ENCODE data around the gene ABCA8. TPM values are rescaled to one million over a fixed set of nuclear protein-coding genes. Genes with fewer than 3 reads are reported as not detected.
"Not testable (repeated sequence)": the region's sequence is repeated elsewhere in the genome, so short reads cannot be mapped to it uniquely, and the experiment has no call there.

Gene ABCA8
- total RNA-seq, 1 donor from 2014 or later: 4.7 TPM

GRCh38 chr17:68957944-68958343 lies 2.8 kb upstream of the ABCA8 start:
- H3K27me3 Mint-ChIP-seq: no peaks in the 10 kb centered on the region
- no peaks in the 10 kb centered on the region for H3K9me3 Mint-ChIP-seq
- TF ChIP-seq, protein P1, sequence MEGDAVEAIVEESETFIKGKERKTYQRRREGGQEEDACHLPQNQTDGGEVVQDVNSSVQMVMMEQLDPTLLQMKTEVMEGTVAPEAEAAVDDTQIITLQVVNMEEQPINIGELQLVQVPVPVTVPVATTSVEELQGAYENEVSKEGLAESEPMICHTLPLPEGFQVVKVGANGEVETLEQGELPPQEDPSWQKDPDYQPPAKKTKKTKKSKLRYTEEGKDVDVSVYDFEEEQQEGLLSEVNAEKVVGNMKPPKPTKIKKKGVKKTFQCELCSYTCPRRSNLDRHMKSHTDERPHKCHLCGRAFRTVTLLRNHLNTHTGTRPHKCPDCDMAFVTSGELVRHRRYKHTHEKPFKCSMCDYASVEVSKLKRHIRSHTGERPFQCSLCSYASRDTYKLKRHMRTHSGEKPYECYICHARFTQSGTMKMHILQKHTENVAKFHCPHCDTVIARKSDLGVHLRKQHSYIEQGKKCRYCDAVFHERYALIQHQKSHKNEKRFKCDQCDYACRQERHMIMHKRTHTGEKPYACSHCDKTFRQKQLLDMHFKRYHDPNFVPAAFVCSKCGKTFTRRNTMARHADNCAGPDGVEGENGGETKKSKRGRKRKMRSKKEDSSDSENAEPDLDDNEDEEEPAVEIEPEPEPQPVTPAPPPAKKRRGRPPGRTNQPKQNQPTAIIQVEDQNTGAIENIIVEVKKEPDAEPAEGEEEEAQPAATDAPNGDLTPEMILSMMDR (conservative IDR thresholded peaks at IDR 0.05): no peak
- H3K4me3 Mint-ChIP-seq: no peak overlapping the region
- no peak overlapping the region for H3K27ac Mint-ChIP-seq
- no peaks in the 10 kb centered on the region for H3K4me1 Mint-ChIP-seq (ENCODE audit: unreplicated experiment)
- DNase-seq (ENCODE audit: extremely low spot score, unreplicated experiment): no peak
- no peaks in the 10 kb centered on the region for H3K36me3 Mint-ChIP-seq

- Mint-ChIP-seq H3K9me3 (no peaks in the 10 kb centered on the region), H3K27me3 (no peaks in the 10 kb centered on the region), H3K4me3 (no peak overlapping the region), H3K27ac (no peak overlapping the region), H3K4me1 (ENCODE audit: unreplicated experiment) (no peaks in the 10 kb centered on the region), H3K36me3 (no peaks in the 10 kb centered on the region)
- DNase-seq (ENCODE audit: extremely low spot score, unreplicated experiment): no peak
- TF ChIP-seq, protein P1 (conservative IDR thresholded peaks at IDR 0.05): no peak
Observed at GRCh38 chr17:68954146-68954896, 871 bp downstream of the ABCA8 start.

DNA sequence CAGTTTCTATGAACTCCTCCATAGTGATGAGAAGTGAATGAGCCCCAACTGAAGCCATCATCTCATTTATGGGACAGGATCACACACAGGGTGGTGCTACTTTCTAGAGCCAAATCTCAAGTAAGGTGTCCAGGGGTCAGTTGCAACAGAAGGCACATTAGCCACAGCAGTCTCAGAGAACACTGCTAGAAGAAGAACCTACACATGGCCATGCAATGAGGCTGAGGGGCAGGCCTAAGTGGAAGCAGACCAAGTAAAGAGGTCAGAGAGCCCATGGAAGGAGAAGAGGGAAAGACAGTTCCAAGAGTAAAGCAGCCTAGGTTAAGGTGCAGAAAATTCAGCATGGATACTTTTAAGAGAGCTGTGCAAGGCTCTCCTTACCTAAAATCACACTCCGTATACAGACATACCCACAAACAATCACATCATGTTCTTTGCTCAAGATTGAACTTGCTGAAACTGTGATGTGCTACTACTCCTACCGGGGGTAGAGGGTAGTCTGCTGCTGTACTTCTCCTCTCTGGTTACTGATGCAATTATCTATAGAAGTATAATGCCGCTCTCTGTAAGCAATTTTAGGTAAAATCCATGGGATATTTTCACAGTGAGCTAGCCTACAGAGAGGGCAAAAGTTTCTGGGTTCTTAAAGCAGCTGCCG lies 1.7 kb downstream of the ABCA8 start:
- Mint-ChIP-seq H3K9me3 (no peaks in the 10 kb centered on the region), H3K27me3 (no peaks in the 10 kb centered on the region), H3K4me3 (no peak overlapping the region), H3K36me3 (no peaks in the 10 kb centered on the region), H3K27ac (no peak overlapping the region), H3K4me1 (ENCODE audit: unreplicated experiment) (no peaks in the 10 kb centered on the region)
- TF ChIP-seq, protein P1 (conservative IDR thresholded peaks at IDR 0.05): no peak
- DNase-seq (ENCODE audit: extremely low spot score, unreplicated experiment): no peak

DNA sequence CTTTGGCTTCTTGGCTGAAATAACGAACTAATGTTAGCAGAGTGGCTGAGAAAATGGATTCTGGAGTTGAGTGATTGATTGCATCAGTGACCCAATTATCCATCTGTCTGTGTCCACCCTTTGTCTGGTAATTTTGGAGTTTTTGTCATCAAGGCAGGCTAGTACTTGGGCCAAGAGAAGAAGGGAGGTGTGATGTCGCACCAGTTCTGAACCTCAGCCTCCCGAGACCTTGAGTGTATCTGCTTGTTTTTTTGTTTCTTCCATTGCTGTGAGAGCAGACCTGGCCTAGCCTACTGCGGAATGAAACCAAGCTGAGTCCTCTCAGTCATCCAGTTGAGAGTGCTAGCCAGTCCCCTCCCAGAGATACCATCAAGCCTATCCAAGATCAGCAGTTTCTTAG lies 4.5 kb downstream of the ABCA8 start:
- DNase-seq (ENCODE audit: extremely low spot score, unreplicated experiment): no peak
- Mint-ChIP-seq H3K27ac (no peak overlapping the region), H3K36me3 (no peaks in the 10 kb centered on the region), H3K9me3 (no peaks in the 10 kb centered on the region), H3K4me3 (no peak overlapping the region), H3K4me1 (ENCODE audit: unreplicated experiment) (no peaks in the 10 kb centered on the region), H3K27me3 (no peaks in the 10 kb centered on the region)
- TF ChIP-seq, protein P1 (conservative IDR thresholded peaks at IDR 0.05): no peak

DNA sequence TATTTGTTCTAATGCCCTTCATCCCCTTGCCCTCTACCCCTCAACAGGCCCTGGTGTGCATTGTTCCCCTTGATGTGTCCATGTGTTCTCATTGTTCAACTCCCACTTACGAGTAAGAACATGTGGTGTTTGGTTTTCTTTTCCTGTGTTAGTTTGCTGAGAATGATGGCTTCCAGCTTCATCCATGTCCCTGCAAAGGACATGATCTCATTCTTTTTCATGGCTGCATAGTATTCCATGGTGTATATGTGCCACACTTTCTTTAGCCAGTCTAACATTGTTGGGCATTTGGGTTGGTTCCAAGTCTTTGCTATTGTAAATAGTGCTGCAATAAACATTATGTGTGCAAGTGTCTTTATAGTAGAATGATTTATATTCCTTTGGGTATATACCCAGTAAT lies 7.3 kb downstream of the ABCA8 start:
- H3K9me3 Mint-ChIP-seq; H3K4me1 Mint-ChIP-seq (ENCODE audit: unreplicated experiment); H3K36me3 Mint-ChIP-seq; H3K27me3 Mint-ChIP-seq; DNase-seq (ENCODE audit: extremely low spot score, unreplicated experiment); H3K4me3 Mint-ChIP-seq; H3K27ac Mint-ChIP-seq: not testable (repeated sequence)

- Mint-ChIP-seq H3K9me3 (no peaks in the 10 kb centered on the region), H3K27ac (no peak overlapping the region), H3K4me3 (no peak overlapping the region), H3K27me3 (no peaks in the 10 kb centered on the region), H3K4me1 (ENCODE audit: unreplicated experiment) (no peaks in the 10 kb centered on the region), H3K36me3 (no peaks in the 10 kb centered on the region)
- DNase-seq (ENCODE audit: extremely low spot score, unreplicated experiment): no peak
- TF ChIP-seq, protein P1 (conservative IDR thresholded peaks at IDR 0.05): no peak
Observed at GRCh38 chr17:68944435-68945035, 10.7 kb downstream of the ABCA8 start.

DNA sequence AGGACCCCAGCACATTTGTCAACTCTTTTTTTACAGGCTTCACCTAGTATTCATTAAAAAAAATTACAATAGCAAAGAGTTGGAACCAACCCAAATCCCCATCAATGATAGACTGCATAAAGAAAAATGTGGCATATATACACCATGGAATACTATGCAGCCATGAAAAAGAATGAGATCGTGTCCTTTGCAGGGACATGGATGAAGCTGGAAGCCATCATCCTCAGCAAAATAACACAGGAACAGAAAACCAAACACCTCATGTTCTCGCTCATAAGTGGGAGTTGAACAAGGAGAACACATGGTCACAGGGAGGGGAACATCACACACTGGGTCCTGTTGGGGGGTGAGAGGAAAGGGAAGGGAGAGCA lies 11.4 kb downstream of the ABCA8 start:
- not testable (repeated sequence) for H3K27ac Mint-ChIP-seq; H3K4me3 Mint-ChIP-seq; H3K4me1 Mint-ChIP-seq (ENCODE audit: unreplicated experiment); H3K27me3 Mint-ChIP-seq; H3K36me3 Mint-ChIP-seq; DNase-seq (ENCODE audit: extremely low spot score, unreplicated experiment); H3K9me3 Mint-ChIP-seq

Data from type B pancreatic cell (in vitro differentiated cells).